NCI-H2196 treated with DMSO at 0.1 percent for 48 hours (cell line): Measurements from ENCODE around the gene ERO1B.
"Not testable (repeated sequence)": the region's sequence is repeated elsewhere in the genome, so short reads cannot be mapped to it uniquely, and the experiment has no call there.

Experiments used
- DNase-seq: peaks from one replicate; lab custom pipeline; 2025; ENCODE audit not compliant: unreplicated experiment; lab: John Stamatoyannopoulos, UW

ERO1B gene

DNA sequence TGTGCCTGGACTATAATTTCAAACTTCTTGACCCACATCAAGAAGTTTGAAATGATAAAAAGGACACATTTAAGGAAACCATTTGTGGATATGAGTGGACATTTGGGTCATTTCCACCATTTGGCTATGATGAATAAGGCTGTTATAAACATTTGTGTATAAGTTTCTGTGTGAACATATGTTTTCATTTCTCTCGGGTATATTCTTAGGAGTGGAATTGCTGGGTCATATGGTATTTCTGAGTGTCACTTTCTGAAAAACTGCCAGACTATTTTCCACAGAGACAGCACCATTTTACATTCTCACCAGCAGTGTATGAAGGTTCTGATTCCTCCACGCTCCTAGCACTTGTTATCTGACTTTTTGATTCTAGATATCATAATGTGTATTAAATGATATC, 88.6 kb downstream of the ERO1B start:
- DNase-seq = no peak

DNA sequence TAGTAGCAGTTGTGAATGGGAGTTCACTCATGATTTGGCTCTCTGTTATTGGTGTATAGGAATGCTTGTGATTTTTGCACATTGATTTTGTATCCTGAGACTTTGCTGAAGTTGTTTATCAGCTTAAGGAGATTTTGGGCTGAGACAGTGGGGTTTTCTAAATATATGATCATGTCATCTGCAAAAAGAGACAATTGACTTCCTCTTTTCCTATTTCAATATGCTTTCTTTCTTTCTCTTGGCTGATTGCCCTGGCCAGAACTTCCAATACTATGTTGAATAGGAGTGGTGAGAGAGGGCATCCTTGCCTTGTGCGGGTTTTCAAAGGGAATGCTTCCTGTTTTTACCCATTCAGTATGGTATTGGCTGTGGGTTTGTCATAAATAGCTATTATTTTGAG, 93.7 kb downstream of the ERO1B start:
- not testable (repeated sequence) for DNase-seq

DNA sequence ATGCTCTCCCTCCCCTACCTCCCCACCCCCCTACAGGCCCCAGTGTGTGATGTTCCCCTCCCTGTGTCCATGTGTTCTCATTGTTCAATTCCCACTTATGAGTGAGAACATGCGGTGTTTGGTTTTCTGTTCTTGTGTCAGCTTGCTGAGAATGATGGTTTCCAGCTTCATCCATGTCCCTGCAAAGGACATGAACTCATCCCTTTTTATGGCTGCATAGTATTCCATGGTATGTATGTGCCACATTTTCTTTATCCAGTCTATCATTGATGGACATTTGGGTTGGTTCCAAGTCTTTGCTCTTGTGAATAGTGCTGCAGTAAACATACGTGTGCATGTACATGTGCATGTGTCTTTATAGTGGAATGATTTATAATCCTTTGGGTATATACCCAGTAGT, 95.3 kb downstream of the ERO1B start:
- DNase-seq = not testable (repeated sequence)

DNA sequence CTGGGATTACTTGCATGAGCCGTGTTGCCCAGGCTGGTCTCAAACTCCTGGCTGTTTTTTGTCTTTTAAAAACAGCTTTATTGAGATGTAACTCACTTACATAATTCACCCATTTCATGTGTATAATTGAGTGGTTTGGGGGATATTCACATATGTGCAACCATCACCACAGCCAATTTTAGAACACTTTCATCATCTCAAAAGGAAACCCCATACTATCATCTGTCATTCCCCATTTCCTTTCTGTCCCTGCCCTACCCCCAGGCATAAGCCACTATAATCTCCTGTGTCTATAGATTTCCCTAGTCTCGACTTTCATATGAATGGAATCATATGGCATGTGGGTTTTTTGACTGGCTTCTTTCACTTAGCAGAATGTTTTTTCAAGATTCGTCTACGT, 96.1 kb downstream of the ERO1B start:
- DNase-seq = no peak

DNA sequence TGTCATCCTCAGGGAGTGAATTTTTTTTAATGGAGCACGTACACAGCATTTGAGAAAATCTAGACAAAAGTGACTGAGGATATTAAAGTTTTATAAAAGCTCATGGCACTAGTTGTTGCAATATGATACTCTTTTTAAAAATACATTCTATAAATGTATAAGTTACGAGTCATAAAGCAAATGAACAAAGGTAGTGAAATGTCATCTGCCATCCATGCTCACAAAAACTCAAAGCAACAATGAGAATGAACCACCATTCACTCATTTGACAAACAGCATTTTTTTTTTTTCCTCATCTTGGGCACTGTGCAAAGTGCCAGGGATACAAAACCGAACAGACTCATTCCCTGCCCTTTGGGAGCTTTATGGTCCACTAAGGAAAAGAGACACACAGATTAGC, 100.7 kb downstream of the ERO1B start:
- DNase-seq = no peak

DNA sequence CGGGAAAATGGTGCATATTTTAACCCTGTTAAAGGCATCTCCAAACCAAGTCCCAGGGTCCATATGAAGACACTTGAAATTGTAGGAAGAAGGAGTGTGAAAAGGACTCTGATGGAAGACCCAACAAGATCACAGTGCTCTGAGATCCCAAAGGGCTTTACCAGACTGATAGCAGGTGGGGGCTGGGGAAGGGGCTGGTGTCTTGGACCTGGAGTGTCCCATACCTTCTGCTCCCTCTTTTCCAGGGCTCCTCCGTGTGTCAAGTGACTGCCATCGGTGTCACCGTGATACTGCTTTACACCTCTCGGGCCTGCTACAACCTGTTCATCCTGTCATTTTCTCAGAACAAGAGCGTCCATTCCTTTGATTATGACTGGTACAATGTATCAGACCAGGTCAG, 102.1 kb downstream of the ERO1B start:
- no peak for DNase-seq

DNA sequence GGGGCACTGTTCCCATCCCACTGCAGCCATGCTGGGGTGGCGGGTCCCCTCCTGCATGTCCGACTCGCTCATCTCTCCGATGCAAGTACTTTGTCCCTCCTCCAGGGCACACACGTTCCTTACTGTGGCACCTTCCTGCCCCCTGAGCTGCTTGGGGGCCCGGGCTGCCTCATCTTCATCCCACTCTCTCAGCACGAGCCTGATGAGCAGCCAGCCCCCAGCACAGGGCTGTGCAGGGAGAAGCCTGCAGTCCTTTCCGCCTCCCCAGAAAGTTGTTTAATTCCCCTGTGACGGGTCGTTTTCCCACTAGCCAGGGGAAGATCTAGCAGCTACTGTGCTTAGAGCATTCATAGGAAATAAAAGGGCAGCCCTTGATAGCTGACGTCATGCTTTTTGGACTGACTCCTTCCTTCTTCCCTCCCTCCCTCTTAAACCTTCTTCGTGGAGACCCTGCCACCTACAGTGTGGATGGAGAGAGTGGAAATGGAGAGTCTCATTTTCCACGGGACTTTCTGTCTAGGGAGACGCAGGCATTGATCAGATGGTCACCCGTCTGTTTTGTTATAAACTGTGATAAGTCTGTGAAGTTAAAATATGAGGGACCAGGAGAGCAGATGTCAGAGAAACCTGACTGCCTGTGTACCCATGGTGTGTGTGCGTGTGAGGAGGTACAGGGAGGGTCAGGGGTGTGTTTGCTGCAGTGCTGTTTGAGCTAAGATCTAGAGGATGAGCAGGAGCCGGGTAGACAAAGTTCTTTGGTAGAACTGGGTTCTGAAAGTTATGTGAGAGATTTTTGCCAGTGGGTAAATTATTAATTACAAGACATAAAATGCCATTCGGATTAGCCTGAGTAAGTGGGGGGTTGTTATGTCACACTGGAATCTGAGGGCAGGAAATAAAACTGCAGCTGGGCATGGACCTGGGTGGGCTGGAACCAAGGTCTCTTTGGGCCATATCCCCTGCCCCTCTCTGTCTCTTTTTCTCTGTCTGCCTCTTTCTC, 105.1 kb downstream of the ERO1B start:
- no peak for DNase-seq

DNA sequence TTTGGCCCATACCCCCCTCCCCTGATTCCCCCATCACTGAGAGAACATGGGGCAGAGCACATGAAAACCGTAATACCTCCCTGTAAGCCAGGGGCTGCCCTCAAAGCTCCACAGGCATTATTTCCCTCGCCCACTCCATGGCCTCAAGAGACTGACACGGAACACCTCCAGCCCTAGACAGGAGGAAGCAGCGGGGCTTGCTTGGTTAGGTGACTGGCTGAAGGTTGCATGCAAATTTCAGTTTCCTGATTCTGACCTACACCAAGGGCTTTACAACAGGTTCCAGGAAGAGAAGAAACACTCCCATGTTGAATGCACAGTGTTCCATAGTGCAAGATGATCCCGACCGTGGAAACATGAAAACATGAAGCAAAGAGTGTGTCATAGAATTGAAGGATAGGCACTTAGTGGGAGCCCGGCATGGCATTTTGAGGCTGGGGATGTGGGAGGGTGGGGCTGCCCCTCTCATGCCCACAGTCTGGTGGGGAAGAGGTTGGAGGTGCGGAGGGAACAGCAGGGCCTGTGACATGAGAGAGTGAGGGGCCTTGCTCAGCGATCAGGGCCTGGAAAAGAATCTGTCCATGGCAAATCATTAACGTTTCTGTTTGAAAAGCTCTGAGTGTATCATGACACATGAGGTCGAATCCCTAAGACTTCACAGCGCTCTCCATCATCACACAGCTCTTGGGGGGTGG, 106.0 kb downstream of the ERO1B start:
- no peak for DNase-seq

DNA sequence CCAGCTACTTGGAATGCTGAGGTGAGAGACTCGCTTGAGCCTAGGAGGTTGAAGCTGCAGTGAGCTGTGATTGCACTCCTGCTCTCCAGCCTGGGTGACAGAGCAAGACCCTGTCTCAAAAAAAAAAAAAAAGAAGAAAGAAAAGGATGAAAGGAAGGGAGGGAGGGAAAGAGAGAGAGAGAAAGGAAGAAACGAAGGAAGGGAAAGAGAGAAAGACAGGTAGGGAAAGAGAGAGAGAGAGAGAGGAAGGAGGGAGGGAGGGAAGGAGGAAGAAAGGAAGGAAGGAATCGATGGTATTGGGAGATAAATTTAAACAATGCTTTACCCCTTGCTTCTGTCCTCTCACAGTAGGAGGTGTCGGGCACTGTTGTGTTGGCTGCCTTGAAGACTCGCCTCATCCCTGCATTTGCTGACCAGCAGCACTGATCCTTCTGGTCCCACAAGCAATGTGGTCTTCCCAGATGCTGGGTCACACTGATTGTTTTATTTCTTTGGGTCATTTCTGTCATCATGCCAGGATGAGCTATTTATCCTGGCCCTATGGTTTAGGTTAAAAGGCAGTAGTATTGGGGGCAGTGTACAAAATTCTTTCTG, 108.5 kb downstream of the ERO1B start:
- DNase-seq = no peak

DNA sequence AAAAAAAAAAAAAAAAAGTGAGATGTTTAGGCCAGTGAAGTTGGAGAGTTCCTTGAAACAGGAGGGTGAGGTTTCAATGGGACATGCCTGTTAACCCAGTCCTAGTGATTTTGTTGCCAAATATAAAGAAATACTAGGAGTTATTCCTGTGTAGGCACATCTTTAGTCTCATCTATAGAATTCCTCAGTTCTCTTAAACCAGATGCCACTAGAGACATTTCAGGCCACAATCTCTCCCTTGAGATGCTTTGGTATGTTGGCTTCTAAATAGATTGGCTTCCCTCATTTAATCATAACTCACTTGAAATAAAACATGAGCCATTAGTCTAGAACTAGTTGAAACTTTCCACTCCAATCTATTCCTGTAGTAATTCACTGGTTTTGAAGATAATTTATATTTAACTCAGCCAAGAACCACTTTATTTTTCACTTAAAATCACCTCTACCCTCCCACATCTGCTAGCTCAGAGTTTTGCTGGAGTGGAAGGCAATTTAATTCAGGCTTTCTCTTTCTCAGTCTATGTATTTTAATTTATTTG, 109.6 kb downstream of the ERO1B start:
- DNase-seq = no peak

DNA sequence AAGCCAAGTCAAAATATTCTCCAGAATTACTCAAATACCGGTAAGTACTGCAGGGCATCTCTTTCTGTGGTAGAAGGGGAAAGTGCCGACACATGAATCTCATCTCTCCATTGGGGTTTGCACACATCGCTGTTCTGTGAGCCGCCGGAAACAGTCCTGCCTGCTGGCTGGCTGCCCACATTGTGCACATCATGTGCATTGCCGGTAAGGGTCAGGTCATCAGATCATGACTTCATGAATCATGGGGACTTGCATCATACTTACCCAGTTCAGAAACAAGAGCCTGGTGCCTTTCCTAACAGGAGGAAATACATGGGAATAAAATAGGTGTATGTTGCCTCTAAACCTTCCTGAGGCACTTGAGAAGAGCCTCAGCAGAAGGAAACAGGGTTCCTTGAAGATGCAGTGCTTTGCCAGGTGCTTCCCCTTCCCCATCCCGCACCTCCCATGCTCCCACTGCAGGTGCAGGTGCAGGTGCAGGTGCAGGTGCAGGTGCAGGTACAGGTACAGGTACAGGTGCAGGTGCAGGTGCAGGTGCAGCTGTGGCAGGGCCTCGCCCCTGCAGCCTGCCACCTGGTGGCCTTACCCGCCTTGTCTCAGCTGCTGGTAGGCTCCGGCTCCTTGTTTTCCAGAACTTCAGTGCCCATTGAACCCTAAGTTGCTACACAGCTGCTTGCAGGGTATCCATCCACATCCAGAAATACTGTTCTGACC, 112.9 kb downstream of the ERO1B start:
- no peak for DNase-seq

DNA sequence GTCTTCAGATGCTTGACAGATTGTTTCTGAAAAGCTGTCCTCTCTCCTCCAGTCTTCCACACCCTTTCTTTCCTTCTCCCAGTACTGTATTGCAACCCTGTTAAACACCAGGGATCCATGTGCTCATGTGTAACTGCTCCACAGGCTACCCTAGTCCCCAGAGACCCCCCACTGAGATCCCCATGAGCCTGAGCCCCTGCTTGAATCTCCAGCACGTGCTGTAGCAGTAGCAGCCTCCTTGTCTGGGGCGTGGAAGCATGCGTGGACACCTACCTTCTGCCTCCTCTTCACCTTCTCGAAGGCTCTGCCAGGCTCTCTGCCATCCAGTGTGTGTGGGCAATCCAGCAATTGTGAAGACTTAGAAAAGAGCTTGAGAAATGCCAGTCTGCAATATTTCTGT, 114.2 kb downstream of the ERO1B start:
- DNase-seq = no peak

DNA sequence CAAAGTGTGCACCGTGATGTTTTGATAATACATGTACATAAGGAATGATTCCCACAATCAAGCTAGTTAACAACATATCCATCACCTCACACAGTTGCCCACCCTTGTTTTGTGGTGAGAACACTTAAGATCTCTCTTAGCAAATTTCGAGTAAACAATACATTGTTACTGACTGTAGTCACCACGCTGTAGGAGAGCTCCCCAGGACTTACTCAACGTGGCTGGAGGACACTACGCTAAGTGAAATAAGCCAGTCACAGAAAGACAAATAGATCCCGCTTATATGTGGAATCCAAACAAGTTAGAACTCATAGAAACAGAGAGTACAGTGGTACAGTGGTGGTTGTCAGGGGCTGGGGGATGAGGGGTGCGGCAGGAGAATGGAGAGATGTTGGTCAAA, 114.6 kb downstream of the ERO1B start:
- no peak for DNase-seq

DNA sequence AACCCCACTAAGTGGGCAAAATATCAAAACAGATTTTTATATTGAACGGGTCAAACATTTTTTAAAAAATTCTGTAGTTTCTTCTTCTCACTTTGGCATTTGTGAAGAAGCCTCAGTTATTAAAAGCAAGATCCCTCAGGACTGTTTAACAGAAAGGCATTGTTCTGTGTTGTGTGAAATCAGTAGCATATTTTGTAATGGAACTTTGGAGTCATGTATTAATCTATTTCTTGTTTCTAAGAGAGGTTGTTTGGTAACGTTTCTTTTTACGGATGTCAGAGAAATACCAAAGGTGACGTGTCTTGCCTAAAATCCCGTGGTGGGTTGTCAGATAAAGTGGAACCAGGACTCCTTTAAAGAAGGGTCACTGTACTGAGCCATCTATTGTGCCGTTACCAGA, 115.7 kb downstream of the ERO1B start:
- DNase-seq = no peak
